Measurements from ENCODE around the gene CDH16.
"Not testable (repeated sequence)": the region's sequence is repeated elsewhere in the genome, so short reads cannot be mapped to it uniquely, and the experiment has no call there.

CDH16 gene

DNA sequence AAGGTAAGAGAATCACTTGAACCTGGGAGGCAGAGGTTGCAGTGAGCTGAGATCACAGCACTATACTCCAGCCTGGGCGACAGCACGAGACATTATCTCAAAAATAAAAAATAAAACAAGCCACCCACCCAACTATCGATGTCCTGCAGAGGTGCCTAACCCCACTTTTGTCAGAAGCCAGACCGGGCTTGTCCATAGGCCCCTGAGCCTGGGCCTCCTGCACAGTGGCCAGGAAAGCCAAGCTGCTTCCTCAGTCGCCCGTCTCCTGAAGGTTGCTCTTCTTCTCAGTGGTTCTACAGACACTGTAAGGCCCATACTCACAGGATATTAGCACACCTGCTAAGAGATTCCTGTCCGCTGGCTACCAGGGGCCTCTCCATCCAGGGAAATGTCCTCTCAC, 27.9 kb upstream of the CDH16 start:
- no peak for DNase-seq

DNA sequence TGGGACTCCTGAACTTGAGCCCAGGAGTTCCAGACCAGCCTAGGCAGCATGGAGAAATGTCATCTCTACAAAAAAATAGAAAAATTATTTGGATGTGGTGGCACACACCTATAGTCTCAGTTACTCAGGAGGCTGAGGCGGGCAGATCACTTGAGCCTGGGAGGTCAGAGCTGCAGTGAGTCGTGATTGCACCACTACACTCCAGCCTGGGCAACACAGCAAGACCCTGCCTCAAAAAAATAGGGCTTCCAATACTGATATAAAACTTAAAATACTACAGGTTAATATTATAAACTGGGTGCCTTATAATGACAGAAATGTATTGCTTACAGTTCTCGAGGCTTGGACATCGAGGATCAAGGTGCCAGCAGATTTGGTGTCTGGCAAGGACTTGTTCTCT, 27.3 kb upstream of the CDH16 start:
- no peak for DNase-seq

DNA sequence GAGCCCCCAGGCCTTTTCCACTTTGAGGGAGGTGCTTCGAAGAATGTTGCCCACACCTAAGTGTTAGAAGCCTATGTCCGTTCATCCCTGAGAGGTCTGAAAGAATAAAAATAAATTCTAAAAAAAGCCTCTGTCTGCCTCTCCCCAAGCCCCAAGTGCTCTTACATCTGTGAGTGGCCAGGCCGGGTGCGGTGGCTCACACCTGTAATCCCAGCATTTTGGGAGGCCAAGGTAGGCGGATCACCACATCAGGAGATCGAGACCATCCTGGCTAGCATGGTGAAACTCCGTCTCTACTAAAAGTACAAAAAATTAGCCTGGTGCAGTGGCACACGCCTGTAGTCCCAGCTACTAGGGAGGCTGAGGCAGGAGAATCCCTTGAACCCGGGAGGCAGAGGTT, 26.3 kb upstream of the CDH16 start:
- not testable (repeated sequence) for DNase-seq

DNA sequence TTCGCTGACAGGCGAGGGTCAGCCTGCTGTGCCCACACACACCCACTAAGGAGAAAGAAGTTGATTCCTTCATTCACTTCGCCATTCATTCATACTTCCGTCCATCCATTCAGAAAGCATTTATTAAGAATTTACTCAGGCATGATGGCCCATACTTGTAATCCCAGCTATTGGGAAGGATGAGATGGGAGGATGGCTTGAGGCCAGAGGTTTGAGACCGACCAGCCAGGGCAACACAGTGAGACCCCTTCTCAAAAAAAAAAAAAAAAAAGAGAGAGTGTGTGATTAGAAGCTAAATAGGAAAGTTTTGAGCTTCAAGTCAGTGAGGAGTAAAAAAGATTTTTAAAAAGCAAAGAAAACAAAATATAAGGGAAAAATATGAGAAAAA, 25.4 kb upstream of the CDH16 start:
- no peak for DNase-seq

DNA sequence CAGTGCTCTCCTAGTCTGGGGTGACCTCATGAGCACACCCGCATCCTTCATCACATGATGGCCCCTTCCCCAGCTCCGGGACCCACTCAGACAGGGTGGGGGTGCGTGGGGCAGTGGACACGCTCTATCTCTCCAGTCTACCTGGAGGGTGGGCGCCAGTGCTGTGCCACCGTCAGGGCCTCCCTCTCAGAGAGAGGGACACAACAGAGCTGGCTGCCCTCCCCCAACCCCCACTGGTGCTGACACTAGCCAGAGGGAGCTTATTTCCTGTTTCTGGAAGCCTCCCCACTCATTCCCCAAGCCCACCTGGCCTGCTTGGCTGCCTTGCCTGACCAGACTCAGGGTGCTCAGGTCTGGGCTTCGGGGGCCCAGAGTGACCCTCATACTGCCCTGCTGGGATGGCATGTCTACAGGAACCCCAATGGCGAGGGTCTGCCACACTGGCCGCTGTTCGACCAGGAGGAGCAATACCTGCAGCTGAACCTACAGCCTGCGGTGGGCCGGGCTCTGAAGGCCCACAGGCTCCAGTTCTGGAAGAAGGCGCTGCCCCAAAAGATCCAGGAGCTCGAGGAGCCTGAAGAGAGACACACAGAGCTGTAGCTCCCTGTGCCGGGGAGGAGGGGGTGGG, 24.9 kb upstream of the CDH16 start:
- DNase-seq = no peak

DNA sequence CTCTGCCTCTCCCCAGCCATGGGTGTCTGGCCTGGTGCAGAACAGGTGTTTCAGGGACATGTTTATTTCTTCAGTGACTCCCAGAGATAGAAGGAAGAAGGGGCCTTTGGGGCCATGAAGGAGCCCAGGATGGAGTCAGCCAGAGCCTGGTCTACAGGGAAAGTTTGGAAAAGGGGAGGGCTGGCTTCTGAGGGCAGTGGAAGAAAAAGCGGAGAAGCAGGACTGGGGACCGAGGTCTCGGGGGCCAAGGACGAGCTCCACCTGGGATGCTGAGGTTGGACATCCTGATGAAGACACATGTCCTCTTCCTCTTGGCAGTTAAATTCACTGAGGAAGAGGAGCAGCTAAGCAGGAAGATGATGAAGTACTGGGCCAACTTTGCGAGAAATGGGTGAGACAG, 24.3 kb upstream of the CDH16 start:
- no peak for DNase-seq

DNA sequence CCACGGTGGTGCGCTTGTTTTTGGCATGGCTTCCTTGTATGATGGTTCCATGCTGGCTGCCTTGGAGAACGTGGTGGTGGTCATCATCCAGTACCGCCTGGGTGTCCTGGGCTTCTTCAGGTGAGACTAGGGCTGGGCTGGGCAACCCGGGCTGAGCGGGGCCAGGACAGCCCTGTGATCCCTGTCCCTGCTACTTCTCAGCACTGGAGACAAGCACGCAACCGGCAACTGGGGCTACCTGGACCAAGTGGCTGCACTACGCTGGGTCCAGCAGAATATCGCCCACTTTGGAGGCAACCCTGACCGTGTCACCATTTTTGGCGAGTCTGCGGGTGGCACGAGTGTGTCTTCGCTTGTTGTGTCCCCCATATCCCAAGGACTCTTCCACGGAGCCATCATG, 21.6 kb upstream of the CDH16 start:
- no peak for DNase-seq

DNA sequence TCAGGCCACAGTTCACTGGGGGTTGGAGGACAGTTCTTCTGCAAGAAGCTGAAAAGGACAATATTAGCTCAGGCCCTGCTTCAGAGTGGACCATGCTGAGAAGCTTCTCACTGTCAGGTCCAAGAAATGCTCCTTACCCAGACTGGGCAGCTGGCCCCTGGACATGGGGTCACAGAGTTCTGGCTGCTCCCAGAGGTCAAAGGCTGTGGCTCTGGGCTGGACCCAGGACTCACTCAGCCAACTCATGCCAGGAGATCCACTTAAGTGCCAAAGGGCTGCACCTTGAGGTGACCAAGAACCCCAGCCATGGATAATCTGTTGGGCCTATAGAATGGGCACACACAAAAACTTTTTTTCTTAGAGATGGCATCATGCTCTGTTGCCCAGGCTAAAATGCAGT, 20.7 kb upstream of the CDH16 start:
- DNase-seq = no peak

DNA sequence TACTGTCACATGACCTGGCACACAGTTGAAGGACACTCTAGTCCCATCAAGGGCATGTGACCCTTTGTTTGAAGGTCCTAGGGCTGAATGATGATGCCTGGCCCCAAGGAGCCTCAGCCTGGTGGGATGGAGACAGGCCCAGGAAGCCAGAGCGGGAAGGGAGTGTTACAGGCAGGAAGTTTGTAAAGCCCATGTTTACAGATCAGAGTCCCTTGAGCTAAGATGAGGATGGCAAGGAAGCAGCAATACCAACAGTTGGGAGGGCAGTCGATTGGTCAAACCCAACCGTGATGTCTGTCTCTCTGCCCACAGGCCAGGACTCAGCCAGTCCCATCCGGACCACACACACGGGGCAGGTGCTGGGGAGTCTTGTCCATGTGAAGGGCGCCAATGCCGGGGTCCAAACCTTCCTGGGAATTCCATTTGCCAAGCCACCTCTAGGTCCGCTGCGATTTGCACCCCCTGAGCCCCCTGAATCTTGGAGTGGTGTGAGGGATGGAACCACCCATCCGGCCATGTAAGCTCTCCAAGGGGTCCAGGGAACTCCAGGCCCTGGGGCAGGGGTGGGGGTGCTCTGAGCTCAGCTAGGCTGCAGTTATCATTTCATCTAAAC, 19.1 kb upstream of the CDH16 start:
- DNase-seq = no peak

DNA sequence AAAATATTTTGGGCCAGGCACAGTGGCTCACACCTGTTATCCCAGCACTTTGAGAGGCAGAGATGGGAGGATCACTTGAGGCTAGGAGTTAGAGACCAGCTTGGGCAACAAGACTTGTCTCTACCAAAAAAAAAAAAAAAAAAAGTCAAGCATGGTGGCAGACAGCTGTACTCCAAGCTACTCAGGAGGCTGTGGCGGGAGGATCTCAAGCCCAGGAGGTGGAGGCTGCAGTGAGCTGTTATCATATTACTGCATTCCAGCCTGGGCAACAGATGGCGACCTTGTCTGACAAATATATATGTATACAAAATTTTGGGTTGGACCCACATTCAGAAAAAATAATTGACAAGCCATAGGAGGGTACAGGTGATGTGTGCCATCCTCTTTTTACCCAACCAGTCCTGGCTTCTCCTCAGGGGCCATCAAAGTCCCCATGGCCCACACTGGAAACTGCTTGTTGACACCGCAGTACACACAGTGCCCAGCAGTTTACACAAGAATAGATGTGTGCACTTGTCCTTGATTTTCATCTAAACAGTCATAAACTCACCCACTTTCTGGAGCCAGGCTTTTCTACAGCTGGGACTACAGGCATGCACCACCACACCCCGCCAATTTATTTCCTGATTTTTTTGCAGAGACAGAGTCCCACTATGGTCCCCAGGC, 18.3 kb upstream of the CDH16 start:
- DNase-seq = no peak

DNA sequence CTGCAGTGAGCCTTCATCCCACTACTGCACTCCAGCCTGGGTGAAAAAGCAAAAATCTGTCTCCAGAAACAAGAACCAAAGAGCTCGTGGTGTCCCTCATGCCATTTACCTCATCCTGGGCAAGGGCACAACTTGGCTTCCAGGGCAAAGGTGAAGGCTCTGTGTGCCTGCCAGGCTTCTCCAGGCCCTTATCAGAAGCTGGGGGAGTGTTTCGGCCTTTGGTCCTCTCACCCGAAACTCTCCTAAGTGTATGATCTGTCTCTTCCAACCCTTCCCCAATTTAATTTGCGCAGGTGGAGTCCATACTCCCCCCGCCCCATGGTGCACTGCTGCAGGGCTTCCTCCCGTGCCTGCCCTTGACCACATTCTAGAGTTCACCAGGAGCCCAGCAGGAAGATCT, 17.8 kb upstream of the CDH16 start:
- DNase-seq = no peak

DNA sequence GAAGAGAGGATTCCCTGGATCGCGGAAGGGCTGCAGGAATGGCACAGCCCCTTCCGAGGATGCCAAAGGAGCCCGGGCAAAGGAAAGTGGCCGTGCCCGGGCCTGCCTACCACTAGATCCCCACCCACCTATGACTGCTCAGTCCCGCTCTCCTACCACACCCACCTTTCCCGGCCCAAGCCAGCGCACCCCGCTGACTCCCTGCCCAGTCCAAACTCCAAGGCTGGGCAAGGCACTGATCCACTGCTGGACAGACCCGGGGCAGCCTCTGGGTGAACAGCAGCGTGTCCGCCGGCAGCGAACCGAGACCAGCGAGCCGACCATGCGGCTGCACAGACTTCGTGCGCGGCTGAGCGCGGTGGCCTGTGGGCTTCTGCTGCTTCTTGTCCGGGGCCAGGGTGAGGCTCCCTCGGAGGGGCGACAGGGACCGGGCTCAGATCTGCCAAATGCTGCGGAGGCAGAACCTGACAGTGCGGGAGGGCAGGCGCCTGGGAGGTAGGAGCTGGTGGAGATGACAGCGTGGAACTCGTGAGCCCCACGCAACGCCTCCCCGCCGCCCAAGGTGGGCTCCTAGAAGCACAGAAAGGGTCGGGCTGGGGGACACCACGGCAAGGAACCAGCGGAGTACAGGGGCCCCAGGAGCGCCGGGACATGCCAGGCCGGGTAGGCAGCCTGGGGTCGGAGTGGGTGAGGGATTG, 16.8 kb upstream of the CDH16 start, which contains the start of gene CES2:
CES2 (plus strand) TSS at position 203 of the 698 bp plus-strand sequence; CDS start at position 323, 120 bp downstream.
- DNase-seq = peak in 1 of 2 experiments; percentile 39

DNA sequence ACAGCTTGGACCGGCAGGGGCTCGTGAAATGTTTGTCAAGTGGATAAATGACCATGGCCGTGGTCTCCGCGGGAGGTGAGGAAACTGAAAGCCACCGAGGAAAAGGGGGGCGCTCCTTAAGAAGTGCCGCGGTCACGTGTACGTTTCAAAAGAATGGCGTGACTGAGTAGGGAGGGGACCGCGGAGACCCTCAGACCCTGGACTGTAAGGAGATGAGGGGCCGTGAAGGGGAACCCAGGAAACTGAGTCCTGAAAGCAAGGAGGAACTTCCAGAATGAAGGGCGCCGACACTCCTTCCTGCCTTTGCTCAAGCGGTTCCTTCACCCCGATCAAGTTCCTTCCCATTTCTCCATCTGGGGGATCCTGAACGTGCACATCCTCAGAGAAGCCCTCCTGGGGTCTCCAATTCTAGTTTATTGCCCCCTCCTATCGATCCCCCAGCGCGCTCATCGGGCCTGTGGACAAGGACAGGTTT, 16.2 kb upstream of the CDH16 start:
- not testable (repeated sequence) for DNase-seq

DNA sequence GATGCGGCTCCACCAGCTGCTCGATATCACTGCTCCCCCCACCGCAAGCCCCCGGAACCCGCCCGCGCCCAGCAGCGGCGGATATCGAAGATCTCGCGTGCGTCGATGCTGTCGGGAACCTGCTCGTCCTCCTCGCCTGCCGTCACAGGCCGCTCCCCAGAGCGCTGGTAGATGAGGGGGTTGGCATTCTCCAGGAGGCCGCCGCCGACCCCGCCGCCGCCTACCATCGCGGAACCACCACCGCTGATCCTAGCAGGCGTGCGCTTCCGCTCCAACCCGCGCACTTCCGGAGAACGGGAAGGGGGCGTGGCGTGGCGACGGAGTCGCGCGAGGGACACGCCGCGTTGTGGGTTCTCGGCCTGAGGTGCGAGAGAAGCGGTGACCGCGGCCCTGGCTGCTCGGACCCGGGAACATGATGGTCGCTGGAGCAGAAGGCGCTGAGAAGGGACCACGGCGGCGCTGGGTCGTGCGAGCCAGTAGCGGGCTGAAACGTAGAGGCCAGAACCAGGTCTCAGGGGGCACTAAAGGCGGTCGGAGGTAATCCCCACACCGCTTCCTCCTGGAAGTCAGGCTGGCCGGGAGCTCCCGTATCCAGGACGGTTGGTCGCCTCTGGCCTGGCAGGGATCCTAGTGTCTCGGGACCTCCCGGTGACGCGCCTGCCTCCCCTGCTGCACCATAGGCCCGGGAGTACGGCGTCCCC, 15.6 kb upstream of the CDH16 start, which contains the start of gene CIAO2B:
CIAO2B (minus strand) TSS at position 265 of the 701 bp plus-strand sequence; CDS start at position 227, 38 bp downstream.
- DNase-seq = peak; percentile 23 to 81

DNA sequence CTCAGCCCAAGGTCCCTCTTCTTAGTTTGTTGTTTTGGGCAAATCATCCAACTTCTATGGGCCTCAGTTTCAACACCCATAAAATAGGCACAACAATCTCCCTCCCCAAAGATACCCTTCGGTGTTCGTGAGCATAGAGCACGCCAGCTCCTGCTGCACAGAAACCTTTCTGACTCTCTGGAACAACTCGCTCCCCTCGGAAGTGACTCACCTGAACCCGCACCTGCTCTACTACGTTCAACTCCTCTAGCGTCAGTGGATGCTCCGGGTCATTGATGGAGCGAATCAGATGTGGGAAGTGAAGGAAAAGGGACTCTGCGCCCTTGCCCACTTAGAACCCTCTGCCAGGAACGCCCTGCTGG, 15.1 kb upstream of the CDH16 start:
- peak in 1 of 2 experiments; percentile 21 for DNase-seq

DNA sequence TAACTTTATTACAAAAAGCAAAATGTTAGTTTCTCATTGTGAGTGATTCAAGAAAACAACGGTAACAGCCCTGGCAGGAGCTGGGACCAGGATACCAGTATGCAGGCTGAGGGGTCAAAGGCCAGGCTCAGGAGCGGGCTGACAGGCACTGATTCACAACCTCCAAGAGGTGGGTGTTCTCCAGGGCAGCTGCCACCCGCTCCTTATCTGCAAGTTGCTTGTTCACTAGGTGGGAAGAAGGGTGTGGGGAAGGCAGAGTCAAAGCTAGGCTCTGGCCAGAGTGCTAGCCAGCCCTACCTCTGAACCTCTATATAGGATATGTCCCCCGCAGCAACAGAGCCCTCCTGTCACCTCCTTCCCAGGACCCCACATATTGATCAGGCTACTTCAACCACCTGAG, 13.4 kb upstream of the CDH16 start:
- DNase-seq = no peak

DNA sequence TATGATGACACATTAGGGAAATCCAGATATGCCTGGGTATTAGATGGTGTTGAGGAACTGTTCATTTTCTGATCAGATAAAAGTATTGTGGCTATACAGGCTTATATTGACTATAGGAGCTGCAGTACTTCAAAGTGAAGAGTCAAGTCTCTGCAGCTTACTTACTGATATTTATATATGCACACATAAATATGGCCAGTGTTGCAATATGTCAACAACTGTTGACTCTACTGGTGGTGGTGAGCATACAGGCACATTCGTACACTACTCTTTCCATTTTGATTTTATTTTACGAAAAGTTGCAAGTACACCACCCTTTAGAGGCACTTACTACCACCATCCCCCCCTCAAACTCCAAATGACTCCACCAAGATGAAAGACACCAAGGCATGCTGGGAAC, 13.0 kb upstream of the CDH16 start:
- DNase-seq = no peak

DNA sequence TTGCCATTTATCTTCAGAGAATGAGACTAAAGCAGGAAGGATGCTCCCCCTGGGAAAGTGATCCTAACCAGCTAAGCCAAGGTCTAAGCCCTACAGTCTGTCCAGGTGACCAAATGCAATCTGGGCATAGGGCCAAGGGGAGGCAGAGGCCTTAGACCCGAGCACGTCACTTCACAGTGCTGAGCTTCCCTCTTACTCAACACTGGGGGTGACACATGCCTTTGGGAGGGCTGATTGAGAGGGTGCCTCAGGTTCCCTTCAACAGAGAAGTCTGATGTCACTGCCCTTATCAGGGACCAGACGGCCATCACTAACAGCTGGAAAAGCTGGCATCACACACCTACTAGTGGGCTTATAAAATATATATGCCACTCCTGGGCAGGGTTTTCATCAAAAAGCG, 11.5 kb upstream of the CDH16 start:
- DNase-seq = no peak

DNA sequence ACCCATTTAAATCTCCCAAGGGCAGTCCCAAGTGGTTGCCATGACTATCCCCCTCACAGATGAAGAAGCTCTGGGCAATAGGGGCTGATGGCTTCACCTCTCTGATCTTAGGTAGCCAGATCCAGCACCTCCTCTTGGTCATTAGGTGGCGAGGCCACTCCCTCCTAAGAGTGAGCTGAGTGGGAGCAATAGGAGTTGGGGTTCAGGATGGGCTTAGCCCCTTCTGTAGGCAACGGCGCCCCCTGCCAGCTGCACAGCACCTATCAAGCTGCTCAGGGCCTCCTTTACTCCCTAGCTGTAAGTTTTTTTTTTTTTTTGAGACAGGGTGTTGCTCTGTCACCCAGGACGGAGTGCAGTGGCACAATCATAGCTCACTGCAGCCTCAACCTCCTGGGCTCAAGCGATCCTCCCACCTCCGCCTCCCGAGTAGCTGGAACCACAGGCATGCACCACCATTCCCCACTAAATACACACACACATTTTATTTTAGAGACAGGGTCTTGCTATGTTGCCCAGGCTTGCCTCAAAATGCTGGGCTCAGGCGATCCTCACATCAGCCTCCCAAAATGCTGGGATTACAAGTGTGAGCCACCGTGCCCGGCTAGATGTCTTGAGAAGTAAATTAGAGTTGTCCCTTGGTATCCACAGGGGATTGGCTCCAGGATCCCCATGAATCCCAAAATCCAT, 10.2 kb upstream of the CDH16 start:
- DNase-seq = peak in 1 of 2 experiments; percentile 11

DNA sequence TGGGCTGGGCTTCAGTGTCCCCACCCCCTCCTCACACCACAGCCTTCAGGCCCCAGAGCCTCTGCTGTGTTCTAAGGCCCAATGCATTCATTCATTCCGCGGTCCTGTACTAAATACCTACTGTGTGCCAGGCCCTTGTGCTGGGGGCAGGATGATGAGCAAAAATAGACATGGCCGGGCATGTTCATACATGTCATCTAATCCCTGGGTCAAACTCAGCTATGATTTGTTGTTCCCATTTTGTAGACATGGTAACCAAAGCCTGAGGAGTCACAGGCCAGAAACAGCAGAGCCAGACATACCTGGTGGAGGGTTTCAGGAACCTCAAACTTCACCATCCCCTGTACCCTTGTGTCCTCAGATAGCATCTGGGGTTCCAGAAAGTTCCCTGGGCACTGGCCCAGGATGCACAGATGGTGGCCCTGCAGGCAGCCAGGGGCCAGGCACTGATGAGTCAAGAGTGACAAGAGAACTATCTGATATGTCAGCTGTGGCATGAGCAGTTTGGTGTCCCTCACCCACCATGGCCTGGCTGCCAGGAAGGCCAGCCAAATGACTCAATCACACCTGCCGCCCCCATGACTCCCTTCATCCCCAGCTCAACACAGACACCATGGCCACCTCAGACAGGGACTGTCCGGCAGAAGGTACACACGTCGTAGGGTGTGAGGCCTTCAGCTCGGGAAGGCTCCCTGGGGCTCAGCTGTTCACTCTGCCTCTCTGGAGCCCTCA, 9.4 kb upstream of the CDH16 start:
- DNase-seq = no peak

DNA sequence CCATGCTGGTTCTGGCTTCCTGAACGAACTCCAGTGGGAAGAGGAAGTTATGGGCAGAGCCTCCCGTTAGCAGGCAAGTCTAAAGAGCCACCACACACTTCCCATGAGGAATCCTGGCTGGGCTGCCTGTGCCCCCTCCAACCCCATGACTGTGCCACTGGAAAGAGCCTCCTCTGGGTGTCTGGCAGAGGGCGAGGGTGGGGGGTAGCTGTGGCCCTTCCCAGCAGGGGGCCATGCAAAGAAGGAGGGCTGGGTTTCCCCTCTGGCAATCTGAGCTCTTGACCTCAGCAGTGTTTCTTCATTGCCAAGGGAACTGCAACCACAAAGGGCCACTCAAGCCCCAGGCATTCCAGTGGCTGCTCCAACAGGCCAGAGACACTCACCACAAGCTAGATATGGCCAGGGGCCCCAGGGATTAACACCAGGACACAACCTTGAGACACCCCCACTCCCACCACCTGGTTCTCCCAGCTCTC, 8.3 kb upstream of the CDH16 start:
- no peak for DNase-seq

Data from NCI-H526 (cell line).